ENCODE measurements around the gene BBC3.
A peak's percentile ranks its signal among the peaks of the same experiment; 100 is the strongest.

The BBC3 gene

DNA sequence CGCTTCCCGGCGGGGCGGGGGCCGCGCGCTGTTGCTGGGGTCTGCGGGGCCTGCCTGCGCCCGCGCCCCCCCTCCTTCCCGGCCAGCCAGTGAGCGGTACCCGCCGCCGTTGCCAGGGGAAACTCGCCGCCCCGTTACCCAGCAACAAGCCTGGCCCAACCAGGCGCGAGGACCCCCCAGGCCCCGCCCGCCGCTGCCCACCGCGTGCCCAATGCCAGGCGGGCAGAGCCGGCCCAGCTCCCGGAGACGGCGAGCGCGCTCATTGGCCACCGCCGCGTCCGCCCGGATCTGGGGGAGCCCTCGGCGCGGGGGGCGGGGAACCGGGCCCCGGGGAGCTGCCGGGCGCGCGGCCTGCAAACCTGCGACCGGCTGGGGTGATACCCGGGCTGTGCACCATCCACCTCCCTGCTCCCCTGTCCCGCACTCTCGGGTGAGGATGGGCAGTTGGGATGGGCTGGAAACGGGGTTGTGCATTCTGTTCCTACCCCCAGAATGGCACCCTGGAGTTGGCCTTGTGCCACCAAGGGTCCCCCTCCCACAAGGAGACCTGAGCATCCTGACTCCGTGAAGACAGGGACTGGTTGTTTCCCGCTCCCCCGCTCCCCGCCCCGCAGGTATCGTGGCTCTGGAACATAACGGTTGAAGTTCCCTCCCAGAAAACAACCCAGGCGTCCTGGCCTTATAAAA is 8.8 kb upstream of the BBC3 start:
- no peak for DNase-seq (ENCODE audit: low read depth)
- H3K4me3 ChIP-seq (ENCODE audit: control insufficient read depth, low read depth, low read length), result no peak overlapping the region
- TF ChIP-seq, protein P1, sequence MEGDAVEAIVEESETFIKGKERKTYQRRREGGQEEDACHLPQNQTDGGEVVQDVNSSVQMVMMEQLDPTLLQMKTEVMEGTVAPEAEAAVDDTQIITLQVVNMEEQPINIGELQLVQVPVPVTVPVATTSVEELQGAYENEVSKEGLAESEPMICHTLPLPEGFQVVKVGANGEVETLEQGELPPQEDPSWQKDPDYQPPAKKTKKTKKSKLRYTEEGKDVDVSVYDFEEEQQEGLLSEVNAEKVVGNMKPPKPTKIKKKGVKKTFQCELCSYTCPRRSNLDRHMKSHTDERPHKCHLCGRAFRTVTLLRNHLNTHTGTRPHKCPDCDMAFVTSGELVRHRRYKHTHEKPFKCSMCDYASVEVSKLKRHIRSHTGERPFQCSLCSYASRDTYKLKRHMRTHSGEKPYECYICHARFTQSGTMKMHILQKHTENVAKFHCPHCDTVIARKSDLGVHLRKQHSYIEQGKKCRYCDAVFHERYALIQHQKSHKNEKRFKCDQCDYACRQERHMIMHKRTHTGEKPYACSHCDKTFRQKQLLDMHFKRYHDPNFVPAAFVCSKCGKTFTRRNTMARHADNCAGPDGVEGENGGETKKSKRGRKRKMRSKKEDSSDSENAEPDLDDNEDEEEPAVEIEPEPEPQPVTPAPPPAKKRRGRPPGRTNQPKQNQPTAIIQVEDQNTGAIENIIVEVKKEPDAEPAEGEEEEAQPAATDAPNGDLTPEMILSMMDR (conservative IDR thresholded peaks at IDR 0.05; ENCODE audit: control insufficient read depth, insufficient read depth, low read depth, low read length), result no peak

DNA sequence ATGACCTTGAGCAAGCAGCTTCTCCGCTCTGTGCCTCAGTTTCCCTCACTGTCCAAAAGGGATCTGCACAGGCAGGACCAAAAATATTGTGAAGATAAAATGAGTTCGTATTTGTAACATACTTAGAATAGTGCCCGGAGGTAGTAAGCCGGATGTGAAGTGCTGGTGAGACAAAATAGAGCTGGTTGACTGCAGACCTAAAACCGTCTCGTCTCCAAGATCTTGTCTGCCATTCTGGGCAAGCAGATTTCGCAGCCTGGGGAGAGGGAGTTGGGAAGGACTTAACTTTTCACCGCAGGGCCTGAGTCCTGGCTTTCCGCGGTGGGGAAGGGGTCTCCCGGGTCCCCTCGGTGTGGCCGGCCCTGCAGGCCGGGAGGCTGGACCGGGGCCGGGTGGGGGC is 8.2 kb upstream of the BBC3 start:
- H3K4me3 ChIP-seq (ENCODE audit: control insufficient read depth, low read depth, low read length), result no peak overlapping the region
- TF ChIP-seq, protein P1 (conservative IDR thresholded peaks at IDR 0.05; ENCODE audit: control insufficient read depth, insufficient read depth, low read depth, low read length), result no peak
- DNase-seq (ENCODE audit: low read depth), result no peak

DNA sequence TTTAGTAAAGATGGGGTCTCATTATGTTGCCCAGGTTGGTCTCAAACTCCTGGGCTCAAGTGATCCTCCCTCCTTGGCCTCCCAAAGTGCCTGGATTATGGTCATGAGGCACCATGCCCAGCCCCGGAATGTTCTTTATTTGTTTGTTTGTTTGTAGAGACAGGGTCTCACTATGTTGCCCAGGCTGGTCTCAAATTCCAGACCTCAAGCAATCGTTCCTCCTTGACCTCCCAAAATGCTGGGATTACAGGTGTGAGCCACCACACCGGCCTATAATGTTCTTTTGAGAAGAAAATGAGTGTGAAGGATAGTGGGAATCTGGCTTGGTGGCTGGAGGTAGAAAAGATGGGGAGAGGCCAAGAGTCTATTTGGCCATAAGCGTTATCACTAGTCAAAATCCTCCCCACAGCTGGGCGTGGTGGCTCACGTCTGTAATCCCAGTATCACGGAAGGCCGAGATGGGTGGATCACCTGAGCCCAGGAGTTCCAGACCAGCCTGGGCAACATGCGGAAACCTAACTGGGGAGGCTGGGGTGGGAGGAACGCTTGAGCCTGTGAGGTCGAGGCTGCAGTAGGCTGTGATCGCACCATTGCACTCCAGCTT is 5.2 kb upstream of the BBC3 start:
- no peak for DNase-seq (ENCODE audit: low read depth)
- no peak overlapping the region for H3K4me3 ChIP-seq (ENCODE audit: control insufficient read depth, low read depth, low read length)
- TF ChIP-seq, protein P1 (conservative IDR thresholded peaks at IDR 0.05; ENCODE audit: control insufficient read depth, insufficient read depth, low read depth, low read length), result no peak

DNA sequence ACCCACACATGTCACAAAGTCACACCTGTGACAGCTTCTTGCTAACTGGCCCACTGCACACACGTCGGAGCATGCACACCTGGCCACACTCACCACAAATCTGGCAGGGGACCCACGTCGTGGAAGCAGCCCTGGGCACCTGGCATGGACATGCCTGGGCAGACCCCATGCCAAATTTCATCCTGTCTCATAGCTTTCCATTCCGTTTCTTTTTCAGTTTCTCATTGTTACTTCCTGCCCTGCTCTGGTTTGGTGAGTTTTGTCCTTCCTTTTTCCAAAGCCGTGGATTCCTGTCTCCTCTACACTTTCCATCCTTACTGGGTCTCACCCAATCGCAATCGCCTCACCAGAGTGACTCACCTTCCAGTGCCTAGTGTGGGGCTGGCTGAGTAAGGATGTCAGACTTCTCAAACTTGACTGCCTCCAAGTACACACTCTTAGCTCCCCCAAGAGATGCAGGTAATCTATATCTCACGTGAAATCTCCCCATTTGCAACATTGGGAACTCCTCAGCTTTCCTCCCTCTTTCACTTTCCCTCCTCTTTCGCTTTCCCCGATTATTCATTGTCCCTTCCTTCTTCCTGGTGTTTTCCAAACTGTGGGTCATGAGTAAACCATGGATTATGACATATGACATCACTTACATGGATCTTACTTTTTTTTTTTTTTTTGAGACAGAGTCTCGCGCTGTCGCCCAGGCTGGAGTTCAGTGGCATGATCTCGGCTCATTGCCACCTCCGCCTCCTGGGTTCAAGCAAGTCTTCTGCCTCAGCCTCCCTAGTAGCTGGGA is 1.6 kb upstream of the BBC3 start:
- TF ChIP-seq, protein P1 (conservative IDR thresholded peaks at IDR 0.05; ENCODE audit: control insufficient read depth, insufficient read depth, low read depth, low read length), result no peak
- peak; percentile 86 for DNase-seq (ENCODE audit: low read depth)
- H3K4me3 ChIP-seq (ENCODE audit: control insufficient read depth, low read depth, low read length), result peak overlapping the region; percentile 68

DNA sequence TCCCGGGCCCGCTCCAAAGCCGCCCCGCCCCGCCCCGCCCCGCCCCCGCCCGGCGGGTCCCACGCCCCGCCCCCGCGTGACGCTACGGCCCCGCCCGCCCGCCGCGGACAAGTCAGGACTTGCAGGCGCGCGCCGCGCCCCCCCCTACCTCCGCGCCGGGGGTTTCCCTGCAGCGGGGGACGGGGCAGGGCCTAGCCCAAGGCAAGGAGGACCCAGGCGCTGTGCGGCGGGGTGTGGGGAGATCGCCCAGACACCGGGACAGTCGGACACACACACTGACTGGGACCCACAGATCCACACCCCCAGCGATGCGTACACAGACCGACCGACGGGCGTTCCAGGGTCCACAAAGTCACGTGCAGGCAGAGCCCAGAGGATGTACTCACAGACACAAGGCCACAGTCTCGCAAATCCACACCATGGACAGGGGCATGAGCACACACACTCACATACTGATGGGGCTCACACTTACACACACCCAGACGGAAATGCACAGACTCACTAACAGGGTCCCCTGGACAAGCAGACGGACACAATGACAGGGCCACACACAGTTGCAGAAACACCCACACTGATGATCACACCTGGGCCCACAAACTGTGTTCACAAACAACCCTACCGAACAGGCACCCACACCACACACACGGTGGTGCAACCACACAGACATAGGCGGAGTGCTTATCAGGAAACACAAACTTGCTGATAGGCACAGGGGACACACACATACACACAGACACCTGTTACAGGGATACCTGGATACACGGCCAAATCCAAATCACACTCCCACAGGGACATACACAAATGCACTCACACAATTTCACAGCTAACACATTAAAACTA is 436 bp upstream of the BBC3 start:
- TF ChIP-seq, protein P1 (conservative IDR thresholded peaks at IDR 0.05; ENCODE audit: control insufficient read depth, insufficient read depth, low read depth, low read length), result no peak
- peak overlapping the region; percentile 68 for H3K4me3 ChIP-seq (ENCODE audit: control insufficient read depth, low read depth, low read length)
- peak; percentile 76 for DNase-seq (ENCODE audit: low read depth)

Data from fibroblast of mammary gland (primary cell).